Hepatocyte (in vitro differentiated cells): ENCODE data around the gene DR1.

ENCODE experiments used
- CTCF ChIP-seq: fragments of 200-600 bp; sonication (generic); IDR thresholded peaks from 2 replicates; pipeline ENCODE4 v1.5.1; 2016; ENCODE audit warnings: antibody characterized with exemption, mild to moderate bottlenecking; ENCODE audit not compliant: poor library complexity
- EZH2 ChIP-seq: fragments of 200-600 bp; sonication (generic); IDR thresholded peaks from 2 replicates; pipeline ENCODE4 v1.6.1; 2016; ENCODE audit warnings: antibody characterized with exemption, mild to moderate bottlenecking, borderline replicate concordance
- EZH2phosphoT487 ChIP-seq: fragments of 200-600 bp; sonication (generic); IDR thresholded peaks from one replicate; pipeline ENCODE4 v1.6.1; 2018; ENCODE audit warnings: antibody characterized with exemption, mild to moderate bottlenecking, low read depth, moderate library complexity; ENCODE audit not compliant: unreplicated experiment, severe bottlenecking

GRCh38 chr1:93394514-93394913, 48.8 kb downstream of the DR1 start:
- TF ChIP-seq CTCF (no peak), EZH2 (no peak), EZH2phosphoT487 (no peak)
